NCI-H460 (cell line): Measurements from ENCODE around the gene B3GALT4. TPM values are rescaled to one million over a fixed set of nuclear protein-coding genes. Genes with fewer than 3 reads are reported as not detected.

Experiments
- DNase-seq: peaks from one replicate; pipeline ENCODE4 v3.0.0-alpha.2; 2016; ENCODE audit warnings: low read depth; ENCODE audit errors: extremely low read depth
- total RNA-seq: library from RNA; depleted of rRNA; stranded (reverse); fragments of >200 nt; shearing (Covaris generic); gene quantifications from 2 replicates; pipeline ENCODE4 v1.2.3, GENCODE V29; 2014

B3GALT4 gene
- total RNA-seq, 1 experiment from 2014 or later: 1.8 TPM

GRCh38 chr6:33313105-33313708 is 36.3 kb downstream of the B3GALT4 start:
- DNase-seq: no peak

DNA sequence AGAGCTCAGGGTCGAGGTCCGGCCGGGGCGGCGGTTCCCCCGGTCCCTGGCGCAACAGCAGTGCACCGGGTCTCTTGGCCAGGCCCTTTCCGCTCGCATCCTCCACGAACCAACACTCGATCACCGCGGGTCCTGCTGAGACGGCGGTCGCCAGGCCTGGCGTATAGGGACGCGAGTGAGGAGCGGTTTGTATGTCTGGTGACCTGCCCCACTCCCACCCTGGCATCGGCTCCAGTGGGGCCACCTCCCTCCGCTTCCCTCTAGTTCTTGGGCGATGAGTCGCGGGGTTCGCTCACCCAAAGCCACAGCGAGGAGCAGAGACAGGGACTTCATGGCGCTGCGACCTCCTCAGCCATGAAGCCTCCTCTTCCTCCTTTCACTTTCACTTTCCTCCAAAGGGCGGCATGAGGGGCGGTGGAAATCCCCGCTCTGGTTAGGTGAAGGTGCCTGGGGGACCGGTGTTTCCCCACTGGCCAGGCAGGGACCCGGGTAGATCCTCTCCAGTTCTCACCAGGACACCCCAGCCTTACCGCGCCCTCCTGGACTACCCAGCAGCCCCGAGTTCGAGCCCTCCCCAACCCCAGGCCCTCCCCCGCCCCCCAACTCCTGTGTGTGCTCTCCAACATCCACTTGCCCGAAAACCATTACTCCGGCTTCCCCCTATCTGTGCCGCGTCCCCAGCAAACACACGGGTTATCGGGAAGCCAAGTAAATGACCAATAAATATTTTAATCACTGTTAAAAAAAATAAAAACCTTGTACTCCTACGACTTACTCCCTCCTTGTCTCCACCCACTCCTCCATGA is 37.0 kb downstream of the B3GALT4 start, which contains the start of gene TAPBP:
TAPBP (minus strand) TSS at position 370 of the 806 bp plus-strand sequence; CDS start at position 333, 37 bp downstream.
- no peak for DNase-seq

DNA sequence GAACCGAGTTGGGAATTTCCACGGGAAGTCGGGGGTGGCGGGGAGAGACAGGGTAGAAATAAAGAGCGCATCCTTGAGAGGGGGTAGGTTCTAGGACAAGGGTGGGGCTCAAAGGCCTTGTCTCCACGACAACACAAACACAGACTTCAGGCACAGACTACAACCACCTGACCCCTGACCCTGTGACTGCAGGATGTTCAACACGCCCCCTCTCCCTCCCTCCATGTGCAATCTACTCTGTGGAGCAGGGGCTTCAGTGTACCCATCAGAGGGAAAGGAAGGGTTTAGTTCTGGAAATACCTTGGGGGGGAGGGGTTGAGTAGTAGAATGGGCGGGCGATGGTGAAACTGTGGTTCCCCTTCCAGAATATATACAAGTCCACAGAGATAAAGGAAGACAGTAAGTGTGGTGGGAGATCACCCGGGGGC is 37.6 kb downstream of the B3GALT4 start:
- no peak for DNase-seq

DNA sequence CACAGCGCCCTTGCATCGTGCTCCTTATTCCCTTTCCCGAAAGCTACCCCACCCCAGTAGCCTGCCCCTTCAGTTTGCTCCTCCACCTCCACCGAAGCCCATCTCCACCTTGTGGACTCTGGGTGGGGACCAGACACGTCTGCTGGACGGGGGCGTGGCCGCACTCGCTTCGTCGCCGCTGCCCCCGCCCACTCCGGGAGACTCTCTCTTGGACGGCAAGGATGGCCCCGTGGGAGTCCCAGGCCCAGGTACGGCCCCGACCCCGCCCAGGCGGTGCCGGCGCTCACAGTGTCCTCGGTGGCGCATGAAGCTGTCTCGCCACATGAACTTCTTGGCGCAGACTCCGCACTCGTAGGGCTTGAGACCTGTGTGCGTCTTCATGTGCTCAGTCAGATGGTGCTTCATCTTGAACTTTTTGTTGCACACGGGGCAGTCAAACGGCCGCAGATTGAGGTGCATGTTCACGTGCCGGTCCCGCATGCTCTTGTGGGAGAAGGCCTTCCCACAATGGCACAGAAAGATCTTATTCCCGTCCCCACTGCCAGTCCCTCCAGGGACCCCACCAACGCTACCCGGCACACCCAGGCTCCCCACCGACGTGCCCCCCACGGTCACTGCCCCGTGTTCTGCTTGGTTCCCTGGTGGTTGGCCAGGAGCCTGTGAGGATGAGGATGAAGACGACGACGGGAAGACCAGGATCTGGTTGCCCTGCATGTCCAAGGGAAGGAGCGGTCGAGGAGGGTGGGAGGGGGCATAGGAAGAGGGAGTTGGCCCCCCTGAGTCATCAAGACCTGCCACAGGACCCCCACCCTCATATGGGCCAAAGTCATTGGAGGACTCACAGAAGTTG is 38.2 kb downstream of the B3GALT4 start:
- no peak for DNase-seq

DNA sequence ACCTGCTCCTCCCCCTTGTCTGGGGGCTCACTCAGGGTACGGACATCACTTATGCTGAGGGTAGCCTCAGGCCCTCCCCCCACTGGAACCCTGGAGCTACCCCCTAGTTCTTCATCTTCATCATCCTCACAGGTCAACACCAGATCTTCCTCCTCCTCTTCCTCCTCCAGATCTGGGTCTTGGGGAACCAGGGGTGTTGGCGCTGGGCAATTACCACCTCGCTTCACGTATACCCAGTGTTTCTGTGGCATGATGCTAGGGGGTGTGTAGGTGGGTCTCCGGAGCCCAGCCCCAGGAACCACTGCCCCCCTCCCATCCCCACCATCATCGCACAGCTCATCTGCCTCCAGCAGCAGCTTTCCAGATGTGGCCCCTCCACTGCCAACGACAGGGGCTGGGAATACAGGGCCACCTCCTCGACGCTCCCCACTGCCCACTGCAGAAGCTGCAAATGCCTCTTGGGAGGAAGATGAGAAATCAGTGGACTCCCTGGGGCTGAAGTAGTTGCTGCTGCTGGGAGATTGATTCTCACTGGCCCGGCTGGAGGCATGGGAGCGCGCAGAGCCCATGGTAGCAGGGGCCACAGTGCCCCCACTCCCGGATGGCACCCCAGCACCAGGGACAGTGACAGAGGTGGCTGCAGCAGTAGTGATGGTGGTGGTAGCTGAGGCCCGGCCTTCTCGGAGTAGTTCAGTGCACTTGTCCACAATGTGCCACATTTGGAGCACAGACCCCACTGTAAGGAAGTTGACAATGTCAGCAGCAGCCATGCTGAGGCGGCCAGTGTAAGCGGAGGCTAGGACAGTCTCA is 39.1 kb downstream of the B3GALT4 start:
- DNase-seq: no peak

- DNase-seq: no peak
These were observed 39.9 kb downstream of the B3GALT4 start for GRCh38 chr6:33316603-33317418.

- no peak for DNase-seq
These were observed 40.4 kb downstream of the B3GALT4 start for GRCh38 chr6:33317419-33317668.

GRCh38 chr6:33317669-33318425 is 40.9 kb downstream of the B3GALT4 start, which contains the start of gene ZBTB22:
Gene ZBTB22, minus strand, starts transcription at chr6:33317744. Its CDS starts 828 bp downstream, at chr6:33316916.
- DNase-seq: peak; percentile 97

- DNase-seq: no peak
These were observed 41.6 kb downstream of the B3GALT4 start for GRCh38 chr6:33318426-33319073.

- DNase-seq: no peak
These were observed 43.0 kb downstream of the B3GALT4 start for GRCh38 chr6:33319939-33320314.

- no peak for DNase-seq
These were observed 43.6 kb downstream of the B3GALT4 start for GRCh38 chr6:33320315-33321181.

DNA sequence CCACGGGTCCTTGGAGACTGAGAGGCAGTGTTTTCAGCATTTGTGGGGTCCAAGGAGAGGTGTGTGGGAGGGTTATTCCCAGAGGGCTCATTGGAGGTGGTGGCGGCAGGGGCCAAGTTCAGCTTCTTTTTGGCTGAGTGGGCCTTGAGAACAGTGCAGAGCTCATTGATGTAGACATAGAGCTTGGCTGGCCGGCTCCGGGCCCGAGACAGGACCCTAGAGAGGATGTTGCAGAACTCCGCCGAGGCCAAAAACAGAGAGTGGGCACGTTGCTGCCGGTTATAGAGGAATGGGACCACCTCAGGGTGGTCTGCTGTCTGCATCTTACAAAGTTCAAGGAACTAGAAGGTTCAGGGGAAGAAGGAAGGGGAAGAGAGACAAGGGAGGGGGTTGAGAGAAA is 44.3 kb downstream of the B3GALT4 start:
- DNase-seq: no peak

DNA sequence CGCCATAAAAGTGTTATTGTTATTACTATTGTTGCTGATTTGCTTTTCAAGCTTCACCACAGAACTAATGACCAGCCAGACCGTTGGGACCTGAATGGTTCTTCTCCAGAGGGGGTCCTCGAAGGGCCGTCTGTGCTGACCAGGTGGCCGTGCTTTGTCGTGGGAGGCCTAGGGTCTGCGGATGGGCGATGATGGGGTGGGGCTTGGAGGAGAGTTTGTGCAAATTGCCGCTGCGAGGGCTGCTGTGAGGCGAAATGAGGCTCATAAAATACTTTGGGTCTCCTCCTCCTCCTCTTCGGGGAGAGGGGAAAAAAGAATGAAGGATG is 46.7 kb downstream of the B3GALT4 start:
- DNase-seq: no peak

DNA sequence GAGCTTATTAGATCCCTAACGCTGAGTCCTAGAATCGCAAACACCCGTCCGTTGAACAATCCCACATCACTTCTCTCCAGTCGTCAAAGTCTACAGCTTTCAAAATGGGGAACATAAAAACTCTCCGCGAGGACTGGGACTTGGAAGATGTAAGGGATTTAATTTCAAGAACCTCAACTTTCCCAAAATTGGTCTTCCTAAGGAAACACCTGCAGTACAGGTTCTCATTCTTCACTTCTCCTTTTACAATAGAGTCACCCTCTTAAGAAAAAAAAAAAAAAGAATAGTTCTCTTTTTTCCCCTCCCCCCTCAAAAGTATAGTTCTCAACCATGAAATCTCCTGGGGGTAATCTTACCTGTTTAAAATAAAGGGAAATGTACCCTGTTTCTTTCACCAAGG is 47.2 kb downstream of the B3GALT4 start:
- DNase-seq: no peak
